Stomach (tissue), 4 donors: Measurements from ENCODE around the gene C22orf31.

Experiments
- POLR2A ChIP-seq, 4 donors: fragments of 450-650 bp; IDR thresholded peaks; one replicate each; pipeline ENCODE4 v1.6.1; 2016; ENCODE audit warnings: antibody characterized with exemption in 4 of 4, control low read depth in 2 of 4, mild to moderate bottlenecking in 1 of 4, moderate library complexity in 1 of 4
- TF ChIP-seq, protein P1 (sequence below), 7 experiments: fragments of 450-650 bp in 4 of 7; fragments of 200-600 bp in 3 of 7; sonication (generic) in 3 of 7; IDR thresholded peaks; one replicate each; pipeline ENCODE4 v1.5.1; 2016 to 2019; ENCODE audit warnings: antibody characterized with exemption in 7 of 7, control low read depth in 2 of 7, mild to moderate bottlenecking in 1 of 7

DNA sequence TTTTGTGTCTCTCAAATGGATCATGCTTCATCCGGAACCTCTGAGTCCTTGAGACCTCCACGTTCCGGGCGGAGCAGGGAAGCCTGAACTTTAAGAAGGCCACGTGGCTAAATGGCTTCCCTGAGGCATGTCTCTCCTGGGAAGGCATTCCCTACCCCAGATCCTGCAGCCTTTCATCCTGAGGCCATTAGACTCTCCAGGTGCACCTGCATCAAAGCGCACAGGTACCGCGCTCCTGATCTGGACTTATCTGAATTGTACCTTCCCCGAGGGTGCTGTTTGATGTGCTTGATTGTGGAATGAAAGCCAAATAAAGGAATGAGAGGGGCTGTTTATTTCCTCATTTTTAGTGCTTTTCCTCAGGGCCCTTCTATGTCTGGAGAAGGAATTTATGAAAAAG, 22.5 kb downstream of the C22orf31 start:
- TF ChIP-seq POLR2A (IDR thresholded peaks at IDR 0.05) = no peak
- TF ChIP-seq, protein P1, sequence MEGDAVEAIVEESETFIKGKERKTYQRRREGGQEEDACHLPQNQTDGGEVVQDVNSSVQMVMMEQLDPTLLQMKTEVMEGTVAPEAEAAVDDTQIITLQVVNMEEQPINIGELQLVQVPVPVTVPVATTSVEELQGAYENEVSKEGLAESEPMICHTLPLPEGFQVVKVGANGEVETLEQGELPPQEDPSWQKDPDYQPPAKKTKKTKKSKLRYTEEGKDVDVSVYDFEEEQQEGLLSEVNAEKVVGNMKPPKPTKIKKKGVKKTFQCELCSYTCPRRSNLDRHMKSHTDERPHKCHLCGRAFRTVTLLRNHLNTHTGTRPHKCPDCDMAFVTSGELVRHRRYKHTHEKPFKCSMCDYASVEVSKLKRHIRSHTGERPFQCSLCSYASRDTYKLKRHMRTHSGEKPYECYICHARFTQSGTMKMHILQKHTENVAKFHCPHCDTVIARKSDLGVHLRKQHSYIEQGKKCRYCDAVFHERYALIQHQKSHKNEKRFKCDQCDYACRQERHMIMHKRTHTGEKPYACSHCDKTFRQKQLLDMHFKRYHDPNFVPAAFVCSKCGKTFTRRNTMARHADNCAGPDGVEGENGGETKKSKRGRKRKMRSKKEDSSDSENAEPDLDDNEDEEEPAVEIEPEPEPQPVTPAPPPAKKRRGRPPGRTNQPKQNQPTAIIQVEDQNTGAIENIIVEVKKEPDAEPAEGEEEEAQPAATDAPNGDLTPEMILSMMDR (IDR thresholded peaks at IDR 0.05) = no peak
